HG03108 (cell line): ENCODE results near the gene FBXO31.

Source experiments
- ATAC-seq: cut with Tn5 transposase; IDR thresholded peaks from one replicate; pipeline ENCODE4 v1.9.1; 2021; ENCODE audit warnings: moderate library complexity; ENCODE audit not compliant: unreplicated experiment

FBXO31 gene

DNA sequence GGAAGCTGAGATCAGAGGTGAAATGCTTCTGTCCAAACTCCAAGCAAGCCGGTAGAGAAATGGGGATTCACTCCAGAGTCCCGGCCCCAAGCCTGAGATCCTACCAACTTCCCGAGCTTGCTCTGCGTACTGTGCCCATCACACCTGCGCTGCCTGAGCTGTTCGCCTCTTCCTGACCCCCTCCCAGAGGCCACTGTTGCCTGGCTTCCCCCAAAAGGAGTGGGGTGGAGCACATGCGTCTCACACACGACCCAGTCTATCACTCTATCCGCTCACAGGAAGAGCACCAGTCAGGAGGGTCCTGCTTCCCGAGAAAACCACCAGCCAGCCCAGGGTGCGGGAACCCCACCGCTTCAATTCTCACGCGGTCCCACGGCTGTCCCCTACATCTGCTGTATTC, 52.9 kb downstream of the FBXO31 start:
- no peak for ATAC-seq

- ATAC-seq = no peak
These were observed 53.3 kb downstream of the FBXO31 start for GRCh38 chr16:87330257-87330624.

- ATAC-seq = no peak
These were observed 53.9 kb downstream of the FBXO31 start for GRCh38 chr16:87329436-87330256.

DNA sequence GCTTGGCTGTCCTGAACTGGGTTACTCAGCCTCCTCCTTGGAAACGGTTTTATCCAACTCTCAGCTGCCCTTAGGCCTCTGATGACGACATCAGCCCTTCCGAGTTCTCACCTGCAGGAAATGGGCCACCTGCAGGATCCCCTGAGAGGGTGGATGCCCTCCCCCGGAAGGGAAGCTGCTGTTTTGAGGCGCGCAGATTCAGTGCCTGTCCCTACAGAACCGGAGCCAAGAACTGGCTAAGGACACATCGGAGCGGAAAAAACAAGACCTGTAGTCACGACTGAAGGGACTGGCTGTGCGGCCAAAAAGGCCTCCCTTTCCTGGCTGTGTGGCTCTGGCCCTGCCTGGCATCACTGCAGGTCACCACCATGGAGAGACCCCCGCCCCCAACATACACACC, 54.7 kb downstream of the FBXO31 start:
- no peak for ATAC-seq

GRCh38 chr16:87327798-87328495, 55.6 kb downstream of the FBXO31 start:
- ATAC-seq = no peak

DNA sequence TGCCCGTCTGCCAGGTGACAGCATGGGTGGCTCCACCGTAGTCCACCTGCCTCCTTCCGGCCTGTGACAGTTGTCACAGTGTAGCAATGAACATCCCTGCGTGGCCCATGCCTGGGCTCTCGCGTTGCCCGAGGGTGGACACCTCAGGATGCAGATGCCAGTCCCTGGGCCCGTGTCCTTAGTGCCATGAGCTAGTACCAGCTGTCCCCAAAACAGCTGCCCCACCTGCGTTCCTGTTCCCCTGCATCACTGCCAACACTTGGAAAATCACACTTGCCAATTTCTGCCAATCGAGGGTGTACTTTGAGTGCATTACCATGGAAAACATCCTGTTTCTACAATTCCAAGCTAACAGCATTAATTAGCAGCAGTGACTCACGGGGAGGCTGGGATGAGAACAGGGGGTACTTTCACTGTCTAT, 57.4 kb downstream of the FBXO31 start:
- no peak for ATAC-seq

DNA sequence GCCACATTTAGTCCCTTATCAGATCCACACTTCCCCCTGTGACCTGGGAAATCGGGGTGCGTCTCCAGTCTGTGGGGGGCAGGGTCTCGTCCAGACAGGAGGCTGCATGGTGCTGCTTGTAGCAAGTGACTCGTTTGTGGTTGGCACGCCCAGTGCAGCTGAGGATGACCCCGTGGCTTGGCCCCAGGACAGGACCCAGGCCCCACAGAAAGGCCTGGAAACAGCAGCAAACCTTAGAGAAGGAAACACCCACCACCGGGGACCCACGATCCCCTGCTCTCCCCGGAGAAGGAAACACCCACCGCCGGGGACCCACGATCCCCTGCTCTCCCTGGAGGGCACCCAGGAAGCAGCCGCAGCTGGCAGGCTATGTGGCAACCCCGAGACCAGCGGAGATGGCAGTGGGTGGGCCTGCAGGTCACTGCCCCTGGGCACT, 58.1 kb downstream of the FBXO31 start:
- ATAC-seq = no peak

GRCh38 chr16:87324411-87325275, 58.9 kb downstream of the FBXO31 start:
- ATAC-seq = no peak

GRCh38 chr16:87323727-87324410, 59.7 kb downstream of the FBXO31 start:
- ATAC-seq = no peak

GRCh38 chr16:87322833-87323726, 60.5 kb downstream of the FBXO31 start:
- ATAC-seq = no peak

GRCh38 chr16:87322360-87322759, 61.2 kb downstream of the FBXO31 start:
- no peak for ATAC-seq

GRCh38 chr16:87321336-87322107, 62.1 kb downstream of the FBXO31 start:
- ATAC-seq = no peak

- no peak for ATAC-seq
These were observed 62.9 kb downstream of the FBXO31 start for GRCh38 chr16:87320510-87321227.

GRCh38 chr16:87319997-87320491, 63.5 kb downstream of the FBXO31 start:
- no peak for ATAC-seq

- no peak for ATAC-seq
These were observed 64.6 kb downstream of the FBXO31 start for GRCh38 chr16:87319011-87319410.

- ATAC-seq = peak; percentile 3
These were observed 65.6 kb downstream of the FBXO31 start for GRCh38 chr16:87317750-87318644.
